ENCODE measurements around the gene MAGI1. TPM values are rescaled to one million over a fixed set of nuclear protein-coding genes. Genes with fewer than 3 reads are reported as not detected.

MAGI1 gene
- total and polyA plus RNA-seq, 2 experiments from 2014 or later, result 33.9 to 87.0 TPM

DNA sequence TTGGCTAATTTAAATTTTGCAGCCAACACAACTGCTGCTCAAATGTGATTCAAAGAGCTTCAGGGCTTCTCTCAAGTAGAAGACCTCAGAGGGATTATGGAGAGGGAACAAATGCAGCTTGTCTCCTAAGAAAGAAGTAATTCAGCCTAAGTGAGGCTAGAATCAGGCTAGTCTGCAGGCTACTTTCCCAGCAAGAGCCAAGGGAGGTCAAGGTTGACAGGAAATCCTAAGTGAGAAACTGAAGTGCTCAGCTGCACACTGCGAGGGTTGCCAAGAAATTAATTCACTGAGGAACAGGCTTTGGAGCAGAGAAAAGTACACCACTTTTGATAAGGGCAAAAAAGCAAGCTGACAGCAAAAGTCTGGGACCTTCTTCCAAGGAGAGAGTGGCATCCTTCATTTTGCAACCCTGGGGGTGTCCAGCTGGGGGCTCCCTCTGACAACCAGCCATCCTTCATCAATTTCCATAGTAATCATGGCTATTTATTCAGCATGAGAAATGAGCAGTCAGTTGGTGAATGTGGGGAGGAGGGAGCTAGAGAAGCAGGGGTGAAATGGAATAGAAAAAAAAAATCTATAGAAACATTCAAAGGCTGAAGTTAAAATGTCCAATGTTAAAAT is 704.6 kb downstream of the MAGI1 start:
- Histone ChIP-seq H3K27me3 (no peaks in the 10 kb centered on the region), H3K4me1 (ENCODE audit: low read depth) (no peaks in the 10 kb centered on the region), H3K4me3 (no peak overlapping the region), H3K36me3 (no peaks in the 10 kb centered on the region), H3K9me3 (ENCODE audit: low read depth) (no peaks in the 10 kb centered on the region), H3K27ac (no peak overlapping the region)
- DNase-seq (ENCODE audit: low read depth in 1 of 2, low spot score in 1 of 2), result peak; percentile 29 to 51
- peak; percentile 24 for TF ChIP-seq CTCF (IDR thresholded peaks at IDR 0.05; ENCODE audit: low read depth, low read length)

DNA sequence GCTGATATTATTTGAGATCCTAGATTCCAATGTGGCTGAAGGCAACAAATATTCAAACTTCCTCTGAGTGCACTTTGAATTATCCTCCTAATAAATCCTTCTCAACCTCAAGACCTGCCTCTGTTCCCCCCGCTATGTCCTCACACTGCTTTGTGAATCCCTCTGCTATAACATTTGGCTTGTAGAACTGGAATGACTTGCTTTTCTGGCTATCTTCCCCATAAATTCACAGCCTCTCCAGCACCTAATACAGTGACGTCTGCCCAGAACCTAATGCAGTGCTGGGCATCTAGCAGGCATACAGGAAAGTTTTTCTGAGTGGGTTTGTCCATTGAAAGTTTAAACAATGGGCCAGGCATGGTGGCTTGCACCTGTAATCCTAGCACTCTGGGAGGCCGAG is 707.0 kb downstream of the MAGI1 start:
- DNase-seq (ENCODE audit: low read depth in 1 of 2, low spot score in 1 of 2), result no peak
- Histone ChIP-seq H3K27me3 (no peaks in the 10 kb centered on the region), H3K36me3 (no peaks in the 10 kb centered on the region), H3K4me1 (ENCODE audit: low read depth) (no peaks in the 10 kb centered on the region), H3K4me3 (no peak overlapping the region), H3K9me3 (ENCODE audit: low read depth) (no peaks in the 10 kb centered on the region), H3K27ac (no peak overlapping the region)
- no peak for TF ChIP-seq CTCF (IDR thresholded peaks at IDR 0.05; ENCODE audit: low read depth, low read length)

GRCh38 chr3:65330072-65330471 is 708.6 kb downstream of the MAGI1 start:
- Histone ChIP-seq H3K27me3 (no peaks in the 10 kb centered on the region), H3K4me1 (ENCODE audit: low read depth) (no peaks in the 10 kb centered on the region), H3K36me3 (no peaks in the 10 kb centered on the region), H3K27ac (no peak overlapping the region), H3K4me3 (no peak overlapping the region), H3K9me3 (ENCODE audit: low read depth) (no peaks in the 10 kb centered on the region)
- DNase-seq (ENCODE audit: low read depth in 1 of 2, low spot score in 1 of 2), result peak in 1 of 2 donors; percentile 44
- no peak for TF ChIP-seq CTCF (IDR thresholded peaks at IDR 0.05; ENCODE audit: low read depth, low read length)

DNA sequence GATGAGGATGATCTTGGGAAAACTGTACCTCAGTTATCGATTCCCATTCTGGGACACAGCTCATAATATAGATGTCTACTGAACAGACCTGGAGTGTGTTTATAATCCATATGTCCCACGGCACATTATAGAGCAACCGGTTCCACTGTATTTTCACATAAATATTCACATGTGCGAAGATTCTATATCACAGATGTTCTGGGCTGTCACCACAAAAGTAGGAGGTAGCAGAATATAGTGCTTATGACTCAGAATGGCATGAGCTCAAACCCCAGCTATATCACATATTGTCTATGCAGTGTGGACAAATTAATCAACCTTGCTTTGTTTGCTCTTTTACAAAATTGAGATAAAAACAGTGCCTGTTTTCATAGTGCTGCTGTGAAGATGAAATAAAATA is 710.6 kb downstream of the MAGI1 start:
- Histone ChIP-seq H3K36me3 (no peaks in the 10 kb centered on the region), H3K27me3 (no peaks in the 10 kb centered on the region), H3K9me3 (ENCODE audit: low read depth) (no peaks in the 10 kb centered on the region), H3K4me1 (ENCODE audit: low read depth) (no peaks in the 10 kb centered on the region), H3K27ac (no peak overlapping the region), H3K4me3 (no peak overlapping the region)
- no peak for DNase-seq (ENCODE audit: low read depth in 1 of 2, low spot score in 1 of 2)
- TF ChIP-seq CTCF (IDR thresholded peaks at IDR 0.05; ENCODE audit: low read depth, low read length), result no peak

GRCh38 chr3:65326574-65326973 is 712.1 kb downstream of the MAGI1 start:
- H3K36me3 ChIP-seq, result no peaks in the 10 kb centered on the region
- no peak overlapping the region for H3K4me3 ChIP-seq
- no peaks in the 10 kb centered on the region for H3K9me3 ChIP-seq (ENCODE audit: low read depth)
- H3K27me3 ChIP-seq, result no peaks in the 10 kb centered on the region
- no peak for DNase-seq (ENCODE audit: low read depth in 1 of 2, low spot score in 1 of 2)
- TF ChIP-seq CTCF (IDR thresholded peaks at IDR 0.05; ENCODE audit: low read depth, low read length), result no peak
- no peaks in the 10 kb centered on the region for H3K4me1 ChIP-seq (ENCODE audit: low read depth)
- H3K27ac ChIP-seq, result no peak overlapping the region
